HG03460 (cell line): ENCODE results near the gene PTGES2.
"Not testable (repeated sequence)": the region's sequence is repeated elsewhere in the genome, so short reads cannot be mapped to it uniquely, and the experiment has no call there.

ENCODE experiments used
- ATAC-seq: cut with Tn5 transposase; IDR thresholded peaks from one replicate; pipeline ENCODE4 v1.9.1; 2021; ENCODE audit not compliant: unreplicated experiment

The PTGES2 gene

GRCh38 chr9:128139621-128140020 lies 12.1 kb upstream of the PTGES2 start:
- no peak for ATAC-seq

- ATAC-seq: no peak
Observed at GRCh38 chr9:128138001-128138400, 10.5 kb upstream of the PTGES2 start.

GRCh38 chr9:128136816-128137793 lies 9.6 kb upstream of the PTGES2 start:
- ATAC-seq: no peak

GRCh38 chr9:128135561-128135960 lies 8.0 kb upstream of the PTGES2 start:
- ATAC-seq: not testable (repeated sequence)

GRCh38 chr9:128132139-128132538 lies 4.6 kb upstream of the PTGES2 start:
- not testable (repeated sequence) for ATAC-seq

- not testable (repeated sequence) for ATAC-seq
Observed at GRCh38 chr9:128131346-128131745, 3.8 kb upstream of the PTGES2 start.

- ATAC-seq: not testable (repeated sequence)
Observed at GRCh38 chr9:128130651-128131050, 3.1 kb upstream of the PTGES2 start.

GRCh38 chr9:128129976-128130590 lies 2.6 kb upstream of the PTGES2 start:
- ATAC-seq: not testable (repeated sequence)

GRCh38 chr9:128128836-128129590 lies 1.5 kb upstream of the PTGES2 start:
- no peak for ATAC-seq

GRCh38 chr9:128127990-128128835 lies 684 bp upstream of the PTGES2 start:
- peak; percentile 66 for ATAC-seq

GRCh38 chr9:128125580-128126354 lies 1.8 kb downstream of the PTGES2 start:
- no peak for ATAC-seq

- ATAC-seq: no peak
Observed at GRCh38 chr9:128124873-128125579, 2.5 kb downstream of the PTGES2 start.

- ATAC-seq: no peak
Observed at GRCh38 chr9:128124451-128124850, 3.1 kb downstream of the PTGES2 start.

- no peak for ATAC-seq
Observed at GRCh38 chr9:128123451-128124080, 4.0 kb downstream of the PTGES2 start.

- ATAC-seq: no peak
Observed at GRCh38 chr9:128122809-128123175, 4.7 kb downstream of the PTGES2 start.

GRCh38 chr9:128121924-128122808 lies 5.4 kb downstream of the PTGES2 start:
- ATAC-seq: no peak

- ATAC-seq: no peak
Observed at GRCh38 chr9:128121466-128121810, 6.1 kb downstream of the PTGES2 start.
